Activated naive CD8-positive, alpha-beta T cell treated with anti-CD3 and anti-CD28 coated beads for 36 hours (primary cell): Measurements from ENCODE around the gene IQGAP2. TPM values are rescaled to one million over a fixed set of nuclear protein-coding genes. Genes with fewer than 3 reads are reported as not detected.

Experiments used
- DNase-seq: peaks from one replicate; pipeline ENCODE4 v3.0.0; 2021
- H3K27ac Mint-ChIP-seq: one replicate; pipeline ENCODE4 v1.8.0; 2022; ENCODE audit warnings: mild to moderate bottlenecking, moderate library complexity, mixed read lengths
- H3K27me3 Mint-ChIP-seq: one replicate; pipeline ENCODE4 v1.8.0; 2022; ENCODE audit warnings: mild to moderate bottlenecking, mixed read lengths
- H3K36me3 Mint-ChIP-seq: one replicate; pipeline ENCODE4 v1.8.0; 2021; ENCODE audit warnings: mild to moderate bottlenecking, mixed read lengths
- H3K4me1 Mint-ChIP-seq: one replicate; pipeline ENCODE4 v1.8.0; 2021; ENCODE audit warnings: mixed read lengths
- H3K4me3 Mint-ChIP-seq: one replicate; pipeline ENCODE4 v1.8.0; 2022; ENCODE audit warnings: mild to moderate bottlenecking, moderate library complexity, mixed read lengths
- H3K9me3 Mint-ChIP-seq: one replicate; pipeline ENCODE4 v1.8.0; 2022; ENCODE audit warnings: mixed read lengths
- total RNA-seq, 2 experiments: library from RNA; stranded (reverse); gene quantifications; one replicate each; pipeline ENCODE4 v1.2.3, GENCODE V29; 2021

IQGAP2 gene
- total RNA-seq, 2 experiments from 2014 or later, result 30.3 to 30.6 TPM

DNA sequence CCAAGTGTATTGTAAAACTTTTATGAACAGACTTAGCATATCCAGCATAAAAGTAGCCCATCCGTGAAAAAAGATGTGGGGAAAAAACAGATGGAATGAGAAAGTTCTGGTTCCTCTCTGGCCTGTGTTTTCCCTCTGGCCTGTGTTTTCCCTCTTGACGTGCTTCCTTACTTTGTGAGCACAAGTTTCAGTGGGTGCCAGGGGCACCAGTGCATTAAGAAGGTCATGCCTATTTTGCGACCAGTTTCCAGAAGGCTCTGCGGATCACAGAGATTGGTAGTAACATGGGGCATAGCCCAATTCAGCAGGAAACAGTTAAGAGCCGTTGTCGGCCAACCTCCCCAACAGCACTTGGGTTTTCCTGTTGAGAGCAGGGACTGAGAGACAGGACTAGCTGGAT, 43.7 kb downstream of the IQGAP2 start:
- H3K4me3 Mint-ChIP-seq, result no peak overlapping the region
- H3K27me3 Mint-ChIP-seq, result no peaks in the 10 kb centered on the region
- DNase-seq, result no peak
- peaks cover 3% of the 10 kb centered on the region for H3K9me3 Mint-ChIP-seq
- H3K27ac Mint-ChIP-seq, result no peak overlapping the region
- peaks cover 24% of the 10 kb centered on the region for H3K36me3 Mint-ChIP-seq
- peaks cover 25% of the 10 kb centered on the region for H3K4me1 Mint-ChIP-seq

- H3K27ac Mint-ChIP-seq, result no peak overlapping the region
- H3K4me1 Mint-ChIP-seq, result peaks cover 25% of the 10 kb centered on the region
- no peak overlapping the region for H3K4me3 Mint-ChIP-seq
Observed at GRCh38 chr5:76449606-76450005, 46.5 kb downstream of the IQGAP2 start.

GRCh38 chr5:76450054-76450453, 47.0 kb downstream of the IQGAP2 start:
- Mint-ChIP-seq H3K4me1 (peaks cover 25% of the 10 kb centered on the region), H3K27ac (no peak overlapping the region), H3K27me3 (no peaks in the 10 kb centered on the region)

More at GRCh38 chr5:76449606-76450005, 46.5 kb downstream of the IQGAP2 start:
- no peak for DNase-seq
- Mint-ChIP-seq H3K9me3 (peaks cover 3% of the 10 kb centered on the region), H3K36me3 (peaks cover 27% of the 10 kb centered on the region), H3K27me3 (no peaks in the 10 kb centered on the region)

DNA sequence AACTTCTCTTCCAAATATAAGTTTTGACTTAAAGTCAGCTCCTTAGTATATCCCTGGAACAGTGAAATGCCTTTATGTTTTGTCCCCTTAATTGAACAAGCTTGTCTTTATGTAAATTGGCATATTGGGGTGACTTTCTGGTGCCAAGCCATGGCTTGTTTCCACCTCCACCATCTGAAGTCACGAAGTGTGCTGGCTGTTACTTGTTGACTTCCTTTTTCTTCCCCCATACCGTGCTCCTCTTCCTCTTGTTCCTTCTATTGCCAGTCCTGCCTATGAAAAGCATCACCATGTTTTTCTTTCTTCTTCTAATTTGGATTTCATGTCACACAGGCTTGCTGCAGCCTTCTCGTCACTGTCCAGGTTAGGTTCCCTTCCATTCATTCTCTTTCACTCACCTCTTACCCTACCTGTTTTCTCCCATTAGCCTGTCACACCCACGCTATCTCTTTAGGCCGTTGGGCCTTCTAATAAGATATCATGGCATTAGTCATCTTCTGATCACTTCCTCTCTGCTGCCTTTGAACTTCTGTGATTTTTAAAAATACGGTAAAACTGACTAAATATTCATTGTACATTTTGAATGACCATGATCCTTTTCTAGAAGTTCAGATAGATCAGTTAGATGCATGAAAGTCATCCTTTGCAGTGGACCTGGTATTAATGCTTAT, 48.1 kb downstream of the IQGAP2 start:
- Mint-ChIP-seq H3K4me3 (no peak overlapping the region), H3K9me3 (peaks cover 3% of the 10 kb centered on the region), H3K36me3 (peaks cover 24% of the 10 kb centered on the region), H3K27ac (no peak overlapping the region), H3K27me3 (no peaks in the 10 kb centered on the region), H3K4me1 (peaks cover 28% of the 10 kb centered on the region)
- DNase-seq, result no peak

More at GRCh38 chr5:76450054-76450453, 47.0 kb downstream of the IQGAP2 start:
- no peak for DNase-seq
- Mint-ChIP-seq H3K36me3 (peaks cover 25% of the 10 kb centered on the region), H3K4me3 (no peak overlapping the region), H3K9me3 (peaks cover 3% of the 10 kb centered on the region)

DNA sequence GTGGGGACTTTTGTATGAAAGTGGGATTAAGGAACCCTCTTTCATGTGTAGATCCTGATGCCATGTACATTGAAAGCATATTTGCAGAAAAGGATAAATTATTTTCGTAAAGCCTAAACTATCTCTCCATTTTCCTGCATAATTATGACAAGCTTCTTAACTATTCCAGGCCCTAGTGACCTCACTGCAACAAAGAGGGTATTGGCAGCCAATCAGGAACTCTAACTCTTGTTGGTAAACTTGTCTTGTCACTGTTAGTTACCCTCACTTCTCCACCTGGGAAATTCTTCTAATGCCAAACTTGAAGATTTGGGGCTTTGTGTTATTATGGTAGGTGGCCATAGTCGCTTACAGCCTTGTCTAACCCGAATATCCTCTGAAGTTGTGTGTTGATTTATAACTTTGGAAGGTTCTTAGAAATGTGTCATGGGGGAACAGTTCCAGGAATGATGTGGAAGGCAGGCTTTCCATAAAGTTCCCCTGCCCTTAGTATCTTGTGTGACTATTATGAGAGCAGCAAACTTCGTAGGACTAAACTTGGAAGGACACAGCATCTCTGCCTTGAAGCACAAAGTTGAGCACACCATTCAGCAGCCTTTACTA, 52.5 kb downstream of the IQGAP2 start:
- Mint-ChIP-seq H3K27me3 (no peaks in the 10 kb centered on the region), H3K36me3 (peaks cover 27% of the 10 kb centered on the region), H3K4me1 (peaks cover 20% of the 10 kb centered on the region), H3K4me3 (no peak overlapping the region), H3K9me3 (peaks cover 3% of the 10 kb centered on the region), H3K27ac (no peak overlapping the region)
- DNase-seq, result no peak

DNA sequence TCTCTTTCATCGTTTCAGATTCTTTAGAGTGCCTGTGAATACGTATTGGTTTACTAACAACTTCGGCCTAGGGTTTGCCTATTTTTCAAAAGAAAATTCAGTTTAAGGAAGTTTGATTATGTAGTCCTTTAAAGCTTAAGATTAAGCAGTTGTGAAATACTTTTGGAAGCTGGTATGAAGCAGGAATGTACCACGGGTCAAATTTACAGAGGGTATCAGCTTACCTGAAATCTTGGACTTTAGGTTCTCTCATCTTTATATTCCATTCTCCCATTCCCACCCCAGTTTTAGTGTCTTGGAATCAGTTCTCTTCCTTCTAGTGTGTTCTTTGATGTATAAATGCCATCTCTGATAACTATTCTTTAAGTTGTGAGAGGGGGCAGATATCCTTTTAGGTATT, 53.2 kb downstream of the IQGAP2 start:
- DNase-seq, result no peak
- peaks cover 23% of the 10 kb centered on the region for H3K36me3 Mint-ChIP-seq
- H3K4me3 Mint-ChIP-seq, result no peak overlapping the region
- no peak overlapping the region for H3K27ac Mint-ChIP-seq
- H3K27me3 Mint-ChIP-seq, result no peaks in the 10 kb centered on the region
- peaks cover 2% of the 10 kb centered on the region for H3K9me3 Mint-ChIP-seq
- peaks cover 14% of the 10 kb centered on the region for H3K4me1 Mint-ChIP-seq

DNA sequence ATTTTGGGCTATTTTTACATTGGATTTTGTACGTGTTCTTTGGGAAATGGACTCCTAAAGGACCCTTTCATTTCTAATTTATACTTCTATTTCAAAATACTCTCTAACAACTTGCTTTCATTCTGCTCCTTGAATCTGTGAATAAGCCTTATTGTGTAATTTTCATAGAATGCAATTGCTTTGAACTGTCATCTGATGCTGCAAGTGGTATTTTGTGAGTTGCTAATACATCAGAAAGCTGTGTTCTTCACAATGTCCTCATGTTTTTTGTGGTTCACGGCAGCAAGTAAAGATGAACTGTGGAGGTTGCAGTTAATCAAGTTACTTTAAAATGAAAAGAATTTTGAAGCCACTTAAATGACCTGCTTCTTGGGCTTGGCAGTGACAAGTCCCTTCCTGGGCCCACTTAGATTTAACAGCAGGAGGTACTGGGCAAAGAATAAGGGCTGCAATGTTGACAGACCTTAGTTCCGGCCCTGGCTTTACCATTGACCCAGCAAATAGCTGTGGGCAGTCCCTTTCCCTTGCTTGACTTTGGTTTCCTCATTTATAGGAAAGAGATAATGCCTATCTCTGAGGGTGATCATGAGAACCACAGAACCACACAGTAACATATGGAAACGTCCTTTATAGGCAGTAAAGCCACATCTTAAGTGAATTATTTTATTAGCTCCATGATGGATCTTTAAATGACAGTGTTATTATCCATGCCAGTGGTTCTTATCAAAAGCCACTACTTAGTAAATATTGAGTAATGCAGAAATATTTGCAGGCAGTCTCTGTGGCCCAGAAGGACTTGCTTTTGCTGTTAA, 54.8 kb downstream of the IQGAP2 start:
- no peak overlapping the region for H3K27ac Mint-ChIP-seq
- H3K36me3 Mint-ChIP-seq, result peaks cover 35% of the 10 kb centered on the region
- no peak overlapping the region for H3K4me3 Mint-ChIP-seq
- H3K9me3 Mint-ChIP-seq, result no peaks in the 10 kb centered on the region
- no peak for DNase-seq
- no peaks in the 10 kb centered on the region for H3K27me3 Mint-ChIP-seq
- peaks cover 14% of the 10 kb centered on the region for H3K4me1 Mint-ChIP-seq

- Mint-ChIP-seq H3K4me1 (peaks cover 14% of the 10 kb centered on the region), H3K4me3 (no peak overlapping the region), H3K27me3 (no peaks in the 10 kb centered on the region), H3K27ac (no peak overlapping the region), H3K9me3 (no peaks in the 10 kb centered on the region), H3K36me3 (peaks cover 39% of the 10 kb centered on the region)
- DNase-seq, result no peak
Observed at GRCh38 chr5:76458486-76458830, 55.4 kb downstream of the IQGAP2 start.

GRCh38 chr5:76460104-76460503, 57.0 kb downstream of the IQGAP2 start:
- H3K4me1 Mint-ChIP-seq, result peaks cover 14% of the 10 kb centered on the region
- DNase-seq, result no peak
- H3K36me3 Mint-ChIP-seq, result peaks cover 43% of the 10 kb centered on the region

DNA sequence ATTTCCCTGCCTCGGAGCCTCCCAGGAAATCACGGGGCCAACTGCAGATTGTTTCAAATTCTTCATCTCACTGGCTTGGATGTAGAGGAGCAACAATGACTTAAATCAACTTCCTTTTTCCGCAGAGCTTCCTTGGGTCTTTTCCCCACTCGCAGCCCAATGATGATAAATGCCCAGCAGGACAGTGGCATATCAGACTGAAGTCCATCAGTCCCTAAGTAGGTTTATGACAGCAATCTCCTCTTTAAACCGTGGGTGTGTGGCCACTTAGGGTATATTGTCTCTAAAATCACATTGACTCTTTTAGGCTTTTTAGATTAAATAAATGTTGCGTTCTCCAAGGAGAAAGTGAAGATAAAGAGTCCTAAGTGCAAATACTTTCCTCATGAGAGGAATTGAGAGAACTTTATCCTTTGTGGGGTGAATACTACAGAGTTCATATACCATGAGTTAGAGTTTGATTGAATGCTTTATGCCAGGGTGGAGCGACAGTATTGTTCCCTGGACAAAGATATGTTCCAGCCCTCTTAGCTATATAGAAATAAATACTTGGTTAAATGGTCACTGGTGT, 59.1 kb downstream of the IQGAP2 start:
- no peaks in the 10 kb centered on the region for H3K27me3 Mint-ChIP-seq
- no peak overlapping the region for H3K27ac Mint-ChIP-seq
- no peak for DNase-seq
- peaks cover 10% of the 10 kb centered on the region for H3K4me1 Mint-ChIP-seq
- H3K36me3 Mint-ChIP-seq, result peaks cover 53% of the 10 kb centered on the region
- no peak overlapping the region for H3K4me3 Mint-ChIP-seq
- peaks cover 3% of the 10 kb centered on the region for H3K9me3 Mint-ChIP-seq

More at GRCh38 chr5:76460104-76460503, 57.0 kb downstream of the IQGAP2 start:
- Mint-ChIP-seq H3K27me3 (no peaks in the 10 kb centered on the region), H3K27ac (no peak overlapping the region), H3K9me3 (no peaks in the 10 kb centered on the region), H3K4me3 (no peak overlapping the region)

DNA sequence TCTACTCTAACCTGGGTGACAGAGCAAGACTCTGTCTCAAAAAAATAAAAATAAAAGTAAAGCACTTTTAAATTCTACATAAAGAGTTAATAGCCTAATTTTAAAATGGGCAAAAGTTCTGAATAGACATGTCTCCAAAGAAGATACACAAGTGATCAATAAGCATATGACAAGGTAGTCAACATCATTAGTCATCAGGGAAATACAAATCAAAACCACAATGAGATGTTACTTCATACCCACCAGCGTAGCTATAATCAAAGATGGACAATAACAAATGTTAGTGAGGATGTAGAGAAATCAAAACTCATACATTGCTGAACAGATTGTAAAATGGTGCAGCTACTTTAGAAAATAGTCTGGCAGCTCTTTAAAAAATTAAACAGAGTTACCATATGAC, 64.1 kb downstream of the IQGAP2 start:
- H3K36me3 Mint-ChIP-seq, result peaks cover 45% of the 10 kb centered on the region
- H3K4me1 Mint-ChIP-seq, result peaks cover 25% of the 10 kb centered on the region
- peaks cover 5% of the 10 kb centered on the region for H3K9me3 Mint-ChIP-seq
- H3K27me3 Mint-ChIP-seq, result no peaks in the 10 kb centered on the region
- no peak overlapping the region for H3K4me3 Mint-ChIP-seq
- H3K27ac Mint-ChIP-seq, result no peak overlapping the region
- DNase-seq, result no peak

DNA sequence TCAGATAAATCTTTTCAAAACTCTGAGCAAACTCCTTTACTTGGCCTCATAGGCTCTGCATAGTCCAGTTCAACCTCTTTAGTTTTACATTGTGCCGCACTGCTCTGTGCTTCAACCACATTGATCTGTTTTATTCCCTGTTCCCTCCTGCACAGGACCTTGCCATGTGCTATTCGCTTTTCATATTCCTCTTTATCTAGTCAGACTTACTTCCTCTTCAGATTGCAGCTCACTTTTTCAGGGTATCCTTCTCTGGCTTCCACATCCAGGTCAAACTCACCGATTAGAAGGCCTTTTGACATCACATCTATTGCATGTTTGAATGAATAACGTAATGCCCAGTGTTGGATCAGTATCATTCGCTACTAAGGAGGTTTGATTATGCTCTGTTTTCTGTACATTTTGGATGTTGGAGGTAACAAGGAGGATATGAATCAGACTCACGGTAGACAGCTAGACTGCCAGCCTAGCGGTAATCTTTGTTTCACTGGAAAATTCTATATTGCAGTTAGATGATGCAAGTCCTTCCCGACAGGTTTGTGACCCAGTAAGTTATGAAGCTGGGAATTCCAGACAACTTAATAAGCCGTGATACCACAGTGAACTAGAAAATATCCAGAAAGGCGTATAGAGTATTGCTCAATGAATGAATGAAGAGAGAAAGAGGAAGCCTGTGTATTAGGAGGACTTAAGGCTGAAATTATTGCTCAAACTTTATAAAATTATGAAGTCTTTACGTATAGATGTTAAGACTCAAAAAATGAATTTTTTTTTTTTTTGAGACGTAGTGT, 65.7 kb downstream of the IQGAP2 start:
- H3K36me3 Mint-ChIP-seq, result peaks cover 42% of the 10 kb centered on the region
- H3K27me3 Mint-ChIP-seq, result no peaks in the 10 kb centered on the region
- peaks cover 9% of the 10 kb centered on the region for H3K9me3 Mint-ChIP-seq
- H3K4me1 Mint-ChIP-seq, result peaks cover 38% of the 10 kb centered on the region
- H3K27ac Mint-ChIP-seq, result no peak overlapping the region
- H3K4me3 Mint-ChIP-seq, result no peak overlapping the region
- no peak for DNase-seq

- Mint-ChIP-seq H3K4me3 (no peak overlapping the region), H3K9me3 (peaks cover 9% of the 10 kb centered on the region), H3K4me1 (peaks cover 45% of the 10 kb centered on the region), H3K36me3 (peaks cover 41% of the 10 kb centered on the region), H3K27me3 (no peaks in the 10 kb centered on the region), H3K27ac (no peak overlapping the region)
- no peak for DNase-seq
Observed at GRCh38 chr5:76469656-76470290, 66.7 kb downstream of the IQGAP2 start.

- no peak for DNase-seq
- Mint-ChIP-seq H3K36me3 (peaks cover 37% of the 10 kb centered on the region), H3K4me3 (no peak overlapping the region), H3K27ac (no peak overlapping the region), H3K27me3 (no peaks in the 10 kb centered on the region), H3K4me1 (peaks cover 52% of the 10 kb centered on the region), H3K9me3 (peaks cover 6% of the 10 kb centered on the region)
Observed at GRCh38 chr5:76470976-76471375, 67.9 kb downstream of the IQGAP2 start.
